GM21529 (cell line): ENCODE measurements around the gene CBY1.

Experiments used
- ATAC-seq: cut with Tn5 transposase; IDR thresholded peaks from one replicate; pipeline ENCODE4 v1.9.1; 2021; ENCODE audit not compliant: unreplicated experiment

Gene CBY1

GRCh38 chr22:38721551-38721950 lies 65.1 kb downstream of the CBY1 start:
- no peak for ATAC-seq
